NCI-H146 treated with DMSO at 0.1 percent for 48 hours (cell line): ENCODE results near the gene BLOC1S1.

ENCODE experiments used
- DNase-seq: peaks from one replicate; lab custom pipeline; 2025; ENCODE audit not compliant: unreplicated experiment; lab: John Stamatoyannopoulos, UW

The BLOC1S1 gene

GRCh38 chr12:55726971-55727370 is 11.1 kb downstream of the BLOC1S1 start:
- DNase-seq: no peak

GRCh38 chr12:55727643-55728185 is 11.9 kb downstream of the BLOC1S1 start:
- peak; percentile 32 for DNase-seq

- DNase-seq: peak; percentile 23
Measured at GRCh38 chr12:55728186-55728938, 12.5 kb downstream of the BLOC1S1 start.

GRCh38 chr12:55728939-55729818 is 13.3 kb downstream of the BLOC1S1 start, which contains the start of gene CD63:
Gene CD63 (minus strand): TSS chr12:55729009. CDS start chr12:55728341, 668 bp downstream.
- peak; percentile 79 for DNase-seq

- peak; percentile 43 for DNase-seq
Measured at GRCh38 chr12:55729819-55730818, 14.3 kb downstream of the BLOC1S1 start.

DNA sequence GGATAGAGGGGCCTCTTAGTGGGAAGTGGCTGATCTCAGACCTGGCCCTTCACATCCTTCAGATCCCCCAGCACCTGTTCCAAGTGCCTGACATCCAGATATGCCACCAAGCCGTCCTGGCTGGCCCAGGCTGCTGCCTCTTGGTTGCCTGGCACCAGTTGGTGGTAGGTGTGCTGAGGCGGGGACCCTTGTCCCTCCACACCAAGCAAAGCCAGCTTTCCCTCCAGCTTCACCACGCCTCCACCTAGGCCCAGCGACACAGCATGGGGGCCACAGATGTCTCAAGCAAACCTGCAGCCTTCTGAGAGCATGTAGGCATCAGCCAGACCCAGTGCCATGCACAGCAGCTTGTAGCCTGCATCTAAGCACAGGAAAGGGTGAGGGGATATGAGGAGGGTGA is 16.4 kb downstream of the BLOC1S1 start:
- DNase-seq: no peak

- no peak for DNase-seq
Measured at GRCh38 chr12:55733021-55733555, 17.2 kb downstream of the BLOC1S1 start.

DNA sequence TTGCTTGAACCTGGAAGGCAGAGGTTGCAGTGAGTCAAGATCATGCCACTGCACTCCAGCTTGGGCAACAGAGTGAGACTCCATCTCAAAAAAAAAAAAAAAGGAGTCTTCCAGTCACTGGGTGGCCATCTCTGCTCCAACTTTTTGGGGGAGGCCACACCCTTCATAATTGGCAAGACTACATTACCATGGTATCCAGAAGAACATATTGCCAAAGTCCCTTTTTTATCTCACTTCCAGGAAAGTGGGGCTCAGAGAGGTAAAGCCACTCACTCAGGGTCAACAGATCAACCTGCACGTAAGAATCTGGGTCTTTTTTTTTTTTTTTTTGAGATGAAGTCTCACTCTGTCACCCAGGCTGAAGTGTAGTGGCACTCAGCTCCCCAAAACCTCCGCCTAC is 18.0 kb downstream of the BLOC1S1 start:
- DNase-seq: no peak

DNA sequence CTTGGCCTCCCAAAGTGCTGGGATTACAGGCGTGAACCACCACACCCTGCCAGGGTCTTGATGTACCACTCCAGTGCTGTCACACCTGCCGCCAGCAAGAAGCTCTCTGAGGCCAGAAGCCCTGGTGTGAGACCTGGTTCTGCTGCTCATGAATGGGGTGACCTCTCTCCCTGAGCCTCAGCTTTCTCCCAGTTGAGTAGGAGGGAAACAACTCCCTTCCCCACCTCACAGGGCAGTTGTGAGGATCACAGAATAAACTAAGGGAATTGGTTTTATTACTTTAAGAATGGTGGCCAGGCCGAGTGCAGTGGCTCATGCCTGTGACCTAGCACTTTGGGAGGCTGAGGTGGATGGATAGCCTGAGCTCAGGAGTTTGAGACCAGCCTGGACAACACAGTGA is 18.7 kb downstream of the BLOC1S1 start:
- DNase-seq: no peak

DNA sequence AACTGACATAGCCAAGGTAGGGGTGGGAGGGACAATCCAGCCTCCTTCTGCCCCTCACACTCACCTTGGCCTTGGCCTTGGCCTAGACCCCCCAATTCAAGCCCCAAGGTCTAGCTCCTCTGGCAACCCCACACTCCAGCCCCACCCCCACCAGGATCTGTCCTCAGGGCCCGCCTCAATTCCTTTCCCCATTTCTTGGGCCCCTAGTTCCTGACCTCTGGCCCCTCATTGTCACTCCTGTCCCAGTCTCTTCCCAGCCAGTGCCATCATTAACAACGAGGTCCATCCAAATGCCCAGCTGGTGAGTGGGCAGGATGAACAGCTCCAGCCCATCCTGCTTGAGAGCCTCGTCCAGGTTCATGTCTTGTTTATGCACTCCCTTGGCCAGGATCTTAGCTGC is 20.2 kb downstream of the BLOC1S1 start:
- DNase-seq: no peak

DNA sequence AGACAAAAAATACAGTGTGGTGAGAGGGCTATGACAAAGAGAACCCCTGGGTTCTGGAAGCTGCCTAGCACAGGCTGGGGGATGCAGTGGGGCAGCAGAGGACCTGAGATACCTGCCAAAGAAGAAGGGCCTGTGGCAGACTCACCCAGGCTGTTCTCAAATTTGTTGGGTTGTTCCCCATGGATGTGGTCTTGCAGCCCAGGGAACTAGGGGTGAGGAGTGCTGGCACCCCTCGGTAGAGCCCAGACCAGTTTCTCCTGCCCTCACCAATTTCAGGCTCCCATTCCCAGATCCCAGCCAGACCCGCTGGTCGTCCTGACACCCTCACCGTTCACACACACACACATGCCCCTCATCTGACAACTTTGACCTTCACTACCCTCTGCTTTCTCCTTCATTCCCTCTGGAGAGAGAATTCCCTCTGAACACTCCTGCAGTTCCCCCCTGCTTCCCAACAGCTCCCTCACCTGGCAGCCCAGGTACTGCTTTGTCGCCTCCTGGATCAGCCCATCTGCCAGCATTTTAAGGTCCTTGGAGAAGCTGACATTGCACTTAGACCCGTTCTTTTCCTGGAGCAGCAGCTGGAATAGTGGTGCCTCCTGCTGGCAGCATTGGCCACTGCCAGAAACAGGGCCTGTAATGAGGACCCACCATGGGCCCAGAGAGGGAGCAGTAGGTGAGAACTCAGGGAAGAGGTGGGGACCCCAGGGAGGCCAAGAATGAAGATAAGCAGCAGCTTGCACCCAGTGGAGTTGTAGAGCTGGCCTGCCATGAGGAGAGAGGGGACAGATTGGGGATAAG is 21.1 kb downstream of the BLOC1S1 start:
- DNase-seq: peak; percentile 81

DNA sequence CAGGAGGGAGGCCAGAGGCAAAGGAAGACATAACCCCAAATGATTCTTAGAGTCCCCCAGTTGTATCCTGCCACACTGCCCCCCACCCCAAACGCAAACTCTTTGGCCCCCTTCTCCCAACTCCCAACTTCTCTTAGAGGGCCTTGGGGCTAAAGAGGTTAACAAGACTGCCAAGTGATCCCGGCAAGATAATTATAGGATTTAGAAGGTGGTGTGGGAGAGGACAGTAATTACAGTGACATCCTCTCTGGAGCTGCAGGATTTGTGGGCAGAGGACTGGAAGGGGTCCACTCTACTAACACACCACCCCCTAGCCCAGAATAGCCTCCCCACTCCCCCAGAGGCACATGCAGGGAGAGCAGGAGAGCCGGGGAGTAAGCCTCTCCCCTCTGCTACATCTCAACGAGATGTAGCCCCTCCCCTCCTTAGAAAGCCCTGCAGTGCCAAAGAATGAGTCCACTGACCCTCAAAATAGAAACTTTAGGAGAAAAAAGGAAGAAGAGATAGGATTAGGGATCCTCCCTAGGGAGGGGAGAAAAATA is 21.8 kb downstream of the BLOC1S1 start:
- DNase-seq: peak; percentile 22

DNA sequence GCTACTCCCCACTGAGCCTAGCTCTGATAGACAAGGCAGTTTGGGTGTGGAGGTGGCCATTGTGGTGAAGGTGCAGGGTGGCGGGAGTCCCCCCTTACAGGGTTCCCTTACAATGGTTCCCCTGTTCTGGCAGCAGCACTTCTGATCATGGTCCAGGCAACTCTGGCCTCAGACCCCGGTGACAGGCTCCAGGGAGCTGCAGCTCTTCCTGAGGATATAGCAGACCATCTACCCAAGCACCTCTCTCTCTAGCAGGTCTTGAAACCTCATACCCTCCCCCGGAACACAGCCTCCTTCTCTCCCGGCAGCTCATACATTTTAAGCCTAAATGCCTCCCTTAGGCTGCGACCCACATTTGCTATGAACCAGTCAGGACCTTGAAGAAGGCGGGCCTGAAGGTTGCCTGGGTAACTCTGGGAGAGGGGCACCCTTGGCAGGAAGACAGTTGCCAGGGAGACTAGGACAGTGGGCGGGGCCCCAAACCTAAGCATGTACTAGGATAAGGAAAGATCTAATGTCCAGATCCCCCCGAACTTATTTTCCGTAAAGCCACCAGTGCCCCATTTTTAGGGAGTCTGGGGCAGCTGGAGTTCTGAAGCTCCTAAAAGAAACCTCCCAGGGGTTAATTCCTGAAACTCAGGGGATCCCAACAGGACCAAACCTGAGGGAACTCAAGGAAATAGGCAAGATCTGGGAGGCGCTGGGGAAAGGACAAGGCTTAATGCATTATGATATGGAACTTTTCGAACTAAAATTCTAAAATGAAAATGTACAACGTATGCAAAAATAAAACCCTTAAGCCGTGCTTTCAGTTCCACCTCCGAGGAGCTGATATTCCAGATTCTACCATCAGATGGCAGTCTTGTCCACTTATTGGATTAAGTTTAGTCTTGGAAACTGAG is 22.5 kb downstream of the BLOC1S1 start:
- peak; percentile 90 for DNase-seq

DNA sequence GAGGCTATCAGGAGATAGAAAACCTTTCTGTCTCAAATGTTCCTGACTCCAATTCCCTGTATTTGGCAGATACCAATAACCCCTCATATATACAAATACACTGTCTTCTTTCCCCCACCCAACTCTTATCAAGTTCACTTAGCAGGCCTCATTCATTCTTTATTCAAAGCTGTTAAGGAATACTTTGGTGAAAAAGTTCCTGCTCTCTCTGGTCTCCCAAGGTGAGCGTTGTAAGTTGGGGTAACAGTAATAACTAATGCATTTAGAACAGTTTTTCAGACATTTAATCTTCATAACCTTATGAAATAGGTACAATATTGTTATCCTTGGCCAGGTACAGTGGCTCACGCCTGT is 23.2 kb downstream of the BLOC1S1 start:
- DNase-seq: no peak

GRCh38 chr12:55741931-55742680 is 26.3 kb downstream of the BLOC1S1 start:
- peak; percentile 7 for DNase-seq

DNA sequence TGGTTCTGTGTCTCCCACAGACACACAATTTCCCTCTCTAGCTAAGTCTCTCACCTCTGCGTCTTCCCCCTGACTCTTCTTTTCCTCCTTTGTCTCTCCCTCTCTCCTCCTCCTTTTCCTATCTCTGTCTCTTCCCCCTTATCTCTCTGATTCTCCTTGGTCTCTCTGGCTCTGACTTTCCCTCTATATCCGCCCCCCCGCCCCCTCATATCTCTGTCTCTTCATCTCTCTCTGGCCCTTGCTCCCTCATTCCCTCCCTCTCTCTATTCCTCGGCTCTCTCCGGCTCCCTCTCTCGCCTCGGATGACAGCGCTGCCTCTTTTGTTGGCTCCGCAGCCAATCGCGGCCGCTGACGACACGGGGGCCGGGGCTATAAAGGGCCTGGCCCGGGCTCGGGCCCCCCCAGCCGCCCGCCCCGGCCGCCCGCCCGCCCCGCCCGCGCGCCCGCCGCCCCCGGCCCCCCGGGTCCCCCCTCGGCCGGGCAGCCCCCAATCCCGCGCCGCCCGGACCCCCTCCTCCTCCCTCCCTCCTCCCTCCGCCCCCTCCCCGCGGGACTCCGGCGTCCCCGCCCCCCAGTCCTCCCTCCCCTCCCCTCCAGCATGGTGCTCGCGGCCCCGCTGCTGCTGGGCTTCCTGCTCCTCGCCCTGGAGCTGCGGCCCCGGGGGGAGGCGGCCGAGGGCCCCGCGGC is 27.0 kb downstream of the BLOC1S1 start, which contains the start of gene GDF11:
Gene GDF11, plus strand, starts transcription at position 404 of the 687 bp plus-strand sequence. Its CDS starts 195 bp downstream, at position 599.
- peak; percentile 64 for DNase-seq
